ENCODE results near the gene PTPN23. TPM values are rescaled to one million over a fixed set of nuclear protein-coding genes. Genes with fewer than 3 reads are reported as not detected.

The PTPN23 gene
- total and polyA plus RNA-seq, 2 of the 13 experiments (the other 11 are each of a cell fraction or from before 2014, with no cell fraction given) = 2.3 to 3.7 TPM

GRCh38 chr3:47380601-47381316 is at the start of gene PTPN23 (continued):
- no peak for TF ChIP-seq ZBTB46 (CRISPR knock-in tag; IDR thresholded peaks at IDR 0.05; ENCODE audit: borderline replicate concordance)
- no peak for TF ChIP-seq IKZF4 (CRISPR knock-in tag; IDR thresholded peaks at IDR 0.05; ENCODE audit: borderline replicate concordance, low read depth, not compliant biosample characterization)
- TF ChIP-seq DNMT1 (CRISPR knock-in tag; IDR thresholded peaks at IDR 0.05) = no peak
- TF ChIP-seq HNF1B (CRISPR knock-in tag; IDR thresholded peaks at IDR 0.05) = peak; percentile 56; the same call in 1 of the 2 replicates
- 0 out of 2 replicates have a peak, but pooled peaks have one; percentile 43 for TF ChIP-seq ZFP82 (CRISPR knock-in tag; IDR thresholded peaks at IDR 0.05; ENCODE audit: borderline replicate concordance)
- peak; percentile 89 for TF ChIP-seq ZFX (CRISPR knock-in tag; IDR thresholded peaks at IDR 0.05; ENCODE audit: low read depth)
- TF ChIP-seq ZNF256 (CRISPR knock-in tag; conservative IDR thresholded peaks at IDR 0.05) = no peak
- TF ChIP-seq PTBP1 (IDR thresholded peaks at IDR 0.05; ENCODE audit: low read depth, low read length, poor library complexity, severe bottlenecking) = no peak
- peak; percentile 65 for TF ChIP-seq YY1 (IDR thresholded peaks at IDR 0.05; ENCODE audit: insufficient read depth, insufficient replicate concordance, low read depth, low read length)
- TF ChIP-seq BRCA1 (CRISPR knock-in tag; IDR thresholded peaks at IDR 0.05) = 0 out of 2 replicates have a peak, but pooled peaks have one; percentile 79
- TF ChIP-seq HDAC1 (CRISPR knock-in tag; IDR thresholded peaks at IDR 0.05) = peak; percentile 90
- peak; percentile 15; the same call in 1 of the 2 replicates for TF ChIP-seq WIZ (CRISPR knock-in tag; IDR thresholded peaks at IDR 0.05)
- 0 out of 2 replicates have a peak, but pooled peaks have one; percentile 83 for TF ChIP-seq ZBTB3 (CRISPR knock-in tag; IDR thresholded peaks at IDR 0.05; ENCODE audit: borderline replicate concordance, low read depth)
- peak; percentile 60 for TF ChIP-seq ZBTB25 (CRISPR knock-in tag; IDR thresholded peaks at IDR 0.05)
- no peak for TF ChIP-seq ZKSCAN8 (CRISPR knock-in tag; IDR thresholded peaks at IDR 0.05; ENCODE audit: borderline replicate concordance)
- no peak for TF ChIP-seq TERF1 (CRISPR knock-in tag; IDR thresholded peaks at IDR 0.05)
- no peak for TF ChIP-seq HMG20B (CRISPR knock-in tag; conservative IDR thresholded peaks at IDR 0.05)
- peak; percentile 50; the same call in 1 of the 2 replicates for TF ChIP-seq NFE2L1 (CRISPR knock-in tag; IDR thresholded peaks at IDR 0.05; ENCODE audit: borderline replicate concordance)
- no peak for TF ChIP-seq MZF1 (CRISPR knock-in tag; IDR thresholded peaks at IDR 0.05; ENCODE audit: borderline replicate concordance)
- no peak for TF ChIP-seq STAG1 (CRISPR knock-in tag; IDR thresholded peaks at IDR 0.05)
- TF ChIP-seq DR1 (CRISPR knock-in tag; IDR thresholded peaks at IDR 0.05) = peak; percentile 81
- 0 out of 2 replicates have a peak, but pooled peaks have one; percentile 41 for TF ChIP-seq MED13 (CRISPR knock-in tag; IDR thresholded peaks at IDR 0.05)
- TF ChIP-seq ZSCAN22 (CRISPR knock-in tag; IDR thresholded peaks at IDR 0.05) = no peak

Measured in HepG2 (cell line).